Peyer's patch (tissue), 4 donors: ENCODE data around the gene DFFB.

Source experiments
- POLR2A ChIP-seq, 2 donors: fragments of 450-650 bp; IDR thresholded peaks; one replicate each; pipeline ENCODE4 v1.5.1; 2017; ENCODE audit warnings: antibody characterized with exemption in 2 of 2, mild to moderate bottlenecking in 2 of 2, moderate library complexity in 2 of 2
- TF ChIP-seq, protein P1 (sequence below), 6 experiments: fragments of 450-650 bp in 4 of 6; fragments of 200-600 bp in 2 of 6; sonication (generic) in 1 of 6; IDR thresholded peaks; one replicate each; pipeline ENCODE4 v1.5.1; 2017 to 2019; ENCODE audit warnings: antibody characterized with exemption in 6 of 6, mild to moderate bottlenecking in 3 of 6, moderate library complexity in 1 of 6

DNA sequence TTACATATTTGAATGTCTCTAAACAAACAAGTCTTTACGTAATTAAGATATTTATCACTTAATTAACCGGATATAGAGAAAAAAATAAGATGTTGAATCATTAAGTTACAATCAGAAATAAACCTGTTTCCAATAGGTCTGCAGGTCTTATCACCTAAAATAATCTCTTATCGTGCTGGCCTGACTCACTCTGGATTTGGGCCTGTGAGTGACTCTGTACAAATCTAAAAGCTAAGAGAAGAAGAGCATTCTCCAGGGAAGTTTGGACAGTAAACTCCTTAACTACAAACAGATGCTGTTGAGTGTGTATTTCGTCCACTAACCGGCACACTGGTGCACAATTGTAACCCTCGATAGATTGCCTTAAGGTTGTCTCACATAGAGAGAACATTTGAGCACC is 25.6 kb upstream of the DFFB start:
- TF ChIP-seq, protein P1, sequence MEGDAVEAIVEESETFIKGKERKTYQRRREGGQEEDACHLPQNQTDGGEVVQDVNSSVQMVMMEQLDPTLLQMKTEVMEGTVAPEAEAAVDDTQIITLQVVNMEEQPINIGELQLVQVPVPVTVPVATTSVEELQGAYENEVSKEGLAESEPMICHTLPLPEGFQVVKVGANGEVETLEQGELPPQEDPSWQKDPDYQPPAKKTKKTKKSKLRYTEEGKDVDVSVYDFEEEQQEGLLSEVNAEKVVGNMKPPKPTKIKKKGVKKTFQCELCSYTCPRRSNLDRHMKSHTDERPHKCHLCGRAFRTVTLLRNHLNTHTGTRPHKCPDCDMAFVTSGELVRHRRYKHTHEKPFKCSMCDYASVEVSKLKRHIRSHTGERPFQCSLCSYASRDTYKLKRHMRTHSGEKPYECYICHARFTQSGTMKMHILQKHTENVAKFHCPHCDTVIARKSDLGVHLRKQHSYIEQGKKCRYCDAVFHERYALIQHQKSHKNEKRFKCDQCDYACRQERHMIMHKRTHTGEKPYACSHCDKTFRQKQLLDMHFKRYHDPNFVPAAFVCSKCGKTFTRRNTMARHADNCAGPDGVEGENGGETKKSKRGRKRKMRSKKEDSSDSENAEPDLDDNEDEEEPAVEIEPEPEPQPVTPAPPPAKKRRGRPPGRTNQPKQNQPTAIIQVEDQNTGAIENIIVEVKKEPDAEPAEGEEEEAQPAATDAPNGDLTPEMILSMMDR (IDR thresholded peaks at IDR 0.05) = no peak
- TF ChIP-seq POLR2A (IDR thresholded peaks at IDR 0.05) = no peak
